ENCODE measurements around the gene SLC12A8. TPM values are rescaled to one million over a fixed set of nuclear protein-coding genes. Genes with fewer than 3 reads are reported as not detected.

Gene SLC12A8
- total RNA-seq, 2 experiments from 2014 or later: 1.1 to 1.6 TPM

DNA sequence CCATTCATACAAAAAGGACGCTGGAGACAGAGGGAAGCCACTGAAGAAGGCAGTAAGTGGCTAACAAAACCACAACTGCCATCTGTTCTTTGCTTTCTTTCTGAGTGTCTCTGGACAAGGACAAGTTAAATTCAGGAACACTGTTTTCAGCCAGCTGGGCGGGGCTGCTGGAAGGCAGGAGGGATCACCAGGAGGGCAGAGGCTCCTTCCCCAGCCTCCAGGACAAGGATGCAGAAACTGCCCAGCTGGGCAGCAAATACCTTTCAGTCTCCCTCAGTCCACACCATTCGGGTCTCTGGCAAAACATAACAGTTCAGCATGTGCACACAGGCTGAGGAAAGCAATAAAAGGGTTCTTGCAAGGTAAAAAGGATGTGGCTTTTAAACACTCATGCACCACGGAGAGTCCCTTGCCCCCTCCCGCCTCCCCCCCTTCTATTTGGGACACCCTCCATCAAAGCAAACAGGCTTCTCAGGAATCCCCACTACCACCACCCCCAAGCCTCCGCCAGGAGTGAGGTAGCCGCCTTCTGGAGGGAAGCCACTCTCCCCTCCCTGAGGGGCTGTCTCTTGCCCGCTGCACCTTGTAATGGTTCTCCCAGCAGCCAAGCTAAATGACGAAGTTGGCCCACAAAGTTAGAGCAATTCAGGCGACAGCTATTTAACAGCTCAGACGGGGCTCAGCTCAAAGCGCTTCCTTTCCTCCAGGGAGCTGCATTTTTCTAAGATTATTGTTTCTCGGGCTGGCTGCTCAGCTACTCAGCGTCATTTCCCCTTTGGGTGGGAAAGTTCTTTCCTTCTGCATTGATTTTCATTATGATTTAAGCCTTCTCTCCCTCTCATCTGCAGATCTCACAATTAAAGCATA lies 160.6 kb downstream of the SLC12A8 start:
- ChIA-PET POLR2A (interaction anchor here (0.8 to 1.9 kb wide), 6 partner anchors 11 to 322 kb away, joined by 3 to 8 read pairs (median 3); no protein-coding TSS in a partner anchor), CTCF (interaction anchor here (0.9 to 1.5 kb wide), 8 partner anchors 14 to 150 kb away, joined by 3 to 7 read pairs (median 4); no protein-coding TSS in a partner anchor)
- peak; percentile 85 for DNase-seq
- intact Hi-C loops (cut with micrococcal nuclease): loop anchor here (5.0 to 10.0 kb wide), 3 partner anchors 70 to 303 kb away; no protein-coding TSS in a partner anchor
- H3K27me3 Mint-ChIP-seq: no peaks in the 10 kb centered on the region
- H3K27ac Mint-ChIP-seq: peak overlapping the region; percentile 91
- H3K36me3 Mint-ChIP-seq (ENCODE audit: low read depth): peaks cover 15% of the 10 kb centered on the region
- TF ChIP-seq, protein P1, sequence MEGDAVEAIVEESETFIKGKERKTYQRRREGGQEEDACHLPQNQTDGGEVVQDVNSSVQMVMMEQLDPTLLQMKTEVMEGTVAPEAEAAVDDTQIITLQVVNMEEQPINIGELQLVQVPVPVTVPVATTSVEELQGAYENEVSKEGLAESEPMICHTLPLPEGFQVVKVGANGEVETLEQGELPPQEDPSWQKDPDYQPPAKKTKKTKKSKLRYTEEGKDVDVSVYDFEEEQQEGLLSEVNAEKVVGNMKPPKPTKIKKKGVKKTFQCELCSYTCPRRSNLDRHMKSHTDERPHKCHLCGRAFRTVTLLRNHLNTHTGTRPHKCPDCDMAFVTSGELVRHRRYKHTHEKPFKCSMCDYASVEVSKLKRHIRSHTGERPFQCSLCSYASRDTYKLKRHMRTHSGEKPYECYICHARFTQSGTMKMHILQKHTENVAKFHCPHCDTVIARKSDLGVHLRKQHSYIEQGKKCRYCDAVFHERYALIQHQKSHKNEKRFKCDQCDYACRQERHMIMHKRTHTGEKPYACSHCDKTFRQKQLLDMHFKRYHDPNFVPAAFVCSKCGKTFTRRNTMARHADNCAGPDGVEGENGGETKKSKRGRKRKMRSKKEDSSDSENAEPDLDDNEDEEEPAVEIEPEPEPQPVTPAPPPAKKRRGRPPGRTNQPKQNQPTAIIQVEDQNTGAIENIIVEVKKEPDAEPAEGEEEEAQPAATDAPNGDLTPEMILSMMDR (IDR thresholded peaks at IDR 0.05): no peak
- peaks cover 43% of the 10 kb centered on the region for H3K4me1 Mint-ChIP-seq (ENCODE audit: low read depth)
- peak; percentile 72 for ATAC-seq
- H3K4me3 Mint-ChIP-seq: peak overlapping the region; percentile 78
- H3K9me3 Mint-ChIP-seq: no peaks in the 10 kb centered on the region

DNA sequence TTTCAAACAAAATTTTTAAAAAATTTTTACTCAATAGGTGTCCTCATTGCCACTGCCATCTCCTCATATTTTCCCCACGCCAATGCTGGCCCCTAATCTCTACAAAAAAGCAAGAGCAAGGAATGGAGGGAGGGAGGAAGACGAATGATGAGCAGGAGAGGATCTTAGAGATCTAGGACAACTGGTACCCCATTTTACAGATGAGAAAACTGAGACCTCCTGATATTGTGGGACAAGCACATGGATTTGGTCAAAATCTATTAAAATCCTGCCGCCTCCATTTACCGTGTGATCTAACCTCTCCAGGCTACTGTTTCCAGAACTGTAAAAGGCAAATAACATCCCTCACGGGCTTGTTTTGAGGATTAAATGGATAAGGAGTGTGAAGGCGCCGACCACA lies 161.3 kb downstream of the SLC12A8 start:
- intact Hi-C loops (cut with micrococcal nuclease): loop anchor here (5.0 to 10.0 kb wide), 3 partner anchors 71 to 304 kb away; no protein-coding TSS in a partner anchor
- peak overlapping the region; percentile 78 for H3K4me3 Mint-ChIP-seq
- ATAC-seq: no peak
- H3K9me3 Mint-ChIP-seq: no peaks in the 10 kb centered on the region
- CTCF ChIA-PET: interaction anchor here (1.2 to 1.4 kb wide), 2 partner anchors 13 to 124 kb away, joined by 3 to 4 read pairs; no protein-coding TSS in a partner anchor
- no peaks in the 10 kb centered on the region for H3K27me3 Mint-ChIP-seq
- POLR2A ChIA-PET: interaction anchor here (0.8 to 1.9 kb wide), 3 partner anchors 13 to 323 kb away, joined by 3 to 8 read pairs (median 3); no protein-coding TSS in a partner anchor
- H3K27ac Mint-ChIP-seq: peak overlapping the region; percentile 91
- peaks cover 40% of the 10 kb centered on the region for H3K4me1 Mint-ChIP-seq (ENCODE audit: low read depth)
- TF ChIP-seq, protein P1 (IDR thresholded peaks at IDR 0.05): no peak
- no peak for DNase-seq
- H3K36me3 Mint-ChIP-seq (ENCODE audit: low read depth): peaks cover 15% of the 10 kb centered on the region

DNA sequence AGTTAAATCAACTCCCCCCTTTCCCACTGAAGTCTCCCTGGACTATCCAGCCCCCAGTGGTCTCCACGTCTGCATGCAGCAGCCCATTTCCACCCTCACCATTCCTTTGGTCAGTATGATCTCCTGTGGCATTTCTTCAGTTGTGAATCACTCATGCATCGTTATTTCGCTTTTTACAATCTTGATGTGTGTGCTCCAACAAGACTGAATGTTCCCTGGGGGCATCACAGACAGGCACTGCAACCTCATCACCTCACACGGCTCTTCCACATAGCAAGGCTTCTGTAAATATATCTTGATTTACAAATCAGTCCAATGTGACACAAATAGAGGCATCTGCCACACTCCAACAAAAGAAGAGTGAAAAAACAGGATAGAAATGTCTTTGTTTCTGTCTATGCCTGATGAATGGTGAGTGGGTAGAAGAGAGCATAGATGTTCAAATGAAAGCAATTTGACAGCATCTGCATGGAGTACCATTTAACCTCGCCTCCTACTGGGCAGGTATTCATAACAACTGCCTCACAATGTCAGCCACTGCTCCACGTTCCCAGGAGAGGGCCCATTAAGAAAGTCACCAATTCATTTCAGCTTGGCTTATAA lies 162.0 kb downstream of the SLC12A8 start:
- Mint-ChIP-seq H3K4me1 (ENCODE audit: low read depth) (peaks cover 40% of the 10 kb centered on the region), H3K4me3 (no peak overlapping the region), H3K27ac (no peak overlapping the region), H3K36me3 (ENCODE audit: low read depth) (peaks cover 15% of the 10 kb centered on the region), H3K27me3 (no peaks in the 10 kb centered on the region), H3K9me3 (no peaks in the 10 kb centered on the region)
- DNase-seq (no peak), ATAC-seq (no peak)
- ChIA-PET POLR2A (interaction anchor here (0.6 kb wide), 1 partner anchor 191 kb away, joined by 3 read pairs; no protein-coding TSS in a partner anchor), CTCF (no interaction called here)
- TF ChIP-seq, protein P1 (IDR thresholded peaks at IDR 0.05): no peak
- intact Hi-C loops (cut with micrococcal nuclease): loop anchor here (5.0 to 10.0 kb wide), 3 partner anchors 72 to 304 kb away; no protein-coding TSS in a partner anchor

DNA sequence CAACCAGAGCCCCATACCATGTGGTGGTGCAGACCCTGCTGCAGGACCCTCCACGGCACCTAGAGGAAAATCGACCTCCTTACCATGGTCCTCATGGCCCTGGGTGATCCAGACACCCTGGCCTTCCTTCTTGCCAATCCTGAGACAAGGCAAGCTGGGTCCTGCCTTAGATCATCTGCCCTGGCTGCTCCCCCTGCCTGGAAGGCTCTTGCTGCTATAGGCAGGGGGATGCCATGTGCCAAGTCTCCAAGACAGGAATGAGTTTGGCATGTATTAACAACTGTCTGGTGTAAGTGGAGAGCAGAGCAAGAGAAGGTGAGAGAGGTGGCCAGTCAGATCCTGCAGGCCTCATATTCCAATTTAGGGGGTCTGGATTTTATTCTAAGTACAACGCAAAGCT lies 164.3 kb downstream of the SLC12A8 start:
- no peak overlapping the region for H3K27ac Mint-ChIP-seq
- ChIA-PET CTCF (interaction anchor here (1.3 kb wide), 1 partner anchor 10 kb away, joined by 7 read pairs; no protein-coding TSS in a partner anchor), POLR2A (no interaction called here)
- TF ChIP-seq, protein P1 (IDR thresholded peaks at IDR 0.05): no peak
- peaks cover 15% of the 10 kb centered on the region for H3K36me3 Mint-ChIP-seq (ENCODE audit: low read depth)
- ATAC-seq (no peak), DNase-seq (no peak)
- intact Hi-C loops (cut with micrococcal nuclease): no loop called here
- H3K4me1 Mint-ChIP-seq (ENCODE audit: low read depth): peaks cover 27% of the 10 kb centered on the region
- no peaks in the 10 kb centered on the region for H3K9me3 Mint-ChIP-seq
- H3K27me3 Mint-ChIP-seq: no peaks in the 10 kb centered on the region
- no peak overlapping the region for H3K4me3 Mint-ChIP-seq
